Suppressor macrophage (primary cell): ENCODE measurements around the gene INPP5B.

Experiments
- DNase-seq, 4 experiments: peaks; one replicate each; pipeline ENCODE4 v3.0.0-alpha.2; 2020 to 2022

The INPP5B gene

DNA sequence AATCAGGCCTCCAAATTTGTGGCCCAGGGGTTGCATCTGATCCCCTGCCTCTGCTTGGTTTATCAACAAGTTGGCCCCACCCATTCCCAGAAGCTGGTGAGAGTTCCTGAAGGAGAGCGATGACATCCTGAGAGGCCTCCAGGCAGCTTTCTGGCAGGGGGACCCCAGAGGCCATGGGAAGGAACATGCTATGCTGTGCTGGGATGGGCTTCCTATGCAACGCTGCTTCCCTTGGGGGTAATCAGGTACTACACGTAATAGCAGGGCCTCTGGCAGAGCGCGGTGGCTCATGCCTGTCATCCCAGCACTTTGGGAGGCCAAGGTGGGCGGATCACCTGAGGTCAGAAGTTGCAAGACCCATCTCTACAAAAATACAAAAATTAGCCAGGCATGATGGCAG, 79.1 kb downstream of the INPP5B start:
- DNase-seq, result no peak

DNA sequence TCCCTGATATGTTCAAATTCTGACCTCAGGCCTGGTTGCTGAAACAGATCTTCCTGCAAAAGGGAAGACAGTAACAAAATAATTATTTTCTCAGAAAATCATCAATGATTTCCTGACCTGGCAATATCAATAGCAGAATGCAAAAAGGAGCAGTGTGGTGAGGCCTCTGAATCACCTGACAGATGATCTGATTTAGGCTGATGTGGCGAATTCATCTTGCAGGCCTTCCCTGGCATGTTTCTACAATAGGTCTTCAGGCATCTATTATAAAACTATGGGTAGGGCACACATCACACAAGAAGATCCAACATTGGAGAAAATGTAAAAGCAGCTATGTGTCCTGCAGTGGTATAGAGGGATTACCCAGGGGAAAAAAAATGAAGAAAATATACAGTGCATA, 80.4 kb downstream of the INPP5B start:
- DNase-seq, result no peak

DNA sequence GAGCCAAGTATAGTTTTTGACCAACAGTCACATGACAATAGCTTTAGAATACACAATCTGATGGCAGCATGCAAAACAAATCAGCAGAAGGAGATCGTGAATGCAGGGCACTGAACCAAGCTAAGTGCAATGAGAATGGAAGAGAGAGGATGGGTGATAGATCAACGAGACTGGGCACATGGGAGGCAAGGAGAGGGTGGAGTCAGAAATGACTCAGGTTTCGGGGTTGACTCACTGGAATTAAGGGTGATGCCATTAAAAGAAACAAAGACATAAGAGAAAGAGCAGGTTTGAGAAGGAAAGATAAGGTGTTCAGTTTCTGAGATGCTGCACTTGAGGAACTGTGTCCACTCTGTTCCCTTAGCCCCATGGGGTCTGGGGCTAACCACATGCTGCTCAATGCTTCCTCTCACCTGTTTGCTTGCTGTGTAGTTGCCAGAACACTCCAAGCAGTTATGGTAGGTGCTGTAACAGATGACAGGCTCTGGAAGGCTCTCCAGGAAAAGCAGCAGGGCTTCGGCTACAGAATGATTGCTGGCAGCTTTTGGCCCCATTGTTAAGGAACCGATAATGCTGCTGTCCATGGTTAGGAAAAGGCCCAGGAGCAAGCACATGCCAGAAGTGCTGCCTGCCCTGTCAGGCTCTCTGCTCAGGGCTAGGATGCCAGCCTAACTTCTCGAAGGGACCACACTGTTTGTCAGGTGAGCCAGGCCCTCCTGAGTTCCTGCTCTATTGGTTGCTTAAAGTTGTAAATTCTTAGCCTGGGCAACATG, 81.3 kb downstream of the INPP5B start:
- no peak for DNase-seq

DNA sequence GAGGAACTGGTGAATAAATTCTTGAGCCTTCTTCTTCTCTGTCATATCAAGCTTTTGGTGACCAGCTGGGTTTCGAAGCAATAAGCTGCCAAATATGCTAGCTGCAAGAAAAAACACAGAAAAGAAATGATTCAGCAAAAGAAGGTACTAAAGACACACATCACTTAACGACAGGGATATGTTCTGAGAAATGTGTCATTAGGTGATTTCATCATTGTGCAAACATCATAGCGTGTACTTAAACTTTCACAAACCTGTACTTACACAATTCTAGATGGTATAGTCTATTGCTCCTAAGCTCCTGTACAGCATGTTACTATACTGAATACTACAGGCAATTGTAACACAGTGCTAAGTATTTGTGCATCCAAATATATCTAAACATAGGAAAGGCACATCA, 84.5 kb downstream of the INPP5B start:
- DNase-seq, result no peak

DNA sequence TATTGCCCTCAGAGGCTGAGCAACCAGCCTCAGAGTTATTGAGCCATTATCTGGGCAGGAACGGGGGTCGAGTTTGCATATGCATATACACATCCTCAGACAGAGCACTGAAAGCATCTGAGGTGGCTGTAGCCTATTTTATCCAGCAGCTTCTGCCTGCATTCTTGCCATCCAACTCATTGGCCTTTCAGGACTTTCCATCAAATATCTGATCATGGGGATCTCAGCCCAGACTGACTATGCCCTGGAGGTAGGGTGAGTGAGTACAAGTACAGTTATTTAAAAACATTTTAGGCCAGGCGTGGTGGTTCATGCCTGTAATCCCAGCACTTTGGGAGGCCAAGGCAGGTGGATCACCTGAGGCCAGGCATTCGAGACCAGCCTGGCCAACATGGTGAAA, 85.7 kb downstream of the INPP5B start:
- DNase-seq, result no peak

DNA sequence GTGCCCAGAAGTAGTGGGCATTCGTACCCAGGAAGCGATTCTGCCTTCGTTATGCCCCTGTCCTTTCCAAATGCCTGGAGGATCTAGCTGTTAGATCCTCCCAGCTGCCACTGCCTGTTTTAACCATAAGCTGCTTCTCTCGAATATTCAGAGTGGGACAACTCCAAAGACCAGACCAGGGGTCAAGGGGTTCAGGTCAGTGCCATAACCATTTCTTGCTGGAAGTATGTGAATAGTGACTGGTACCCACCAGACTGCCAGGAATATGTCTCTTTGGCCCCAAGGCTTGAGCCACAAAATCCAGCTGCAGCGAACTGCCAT, 86.5 kb downstream of the INPP5B start:
- no peak for DNase-seq

DNA sequence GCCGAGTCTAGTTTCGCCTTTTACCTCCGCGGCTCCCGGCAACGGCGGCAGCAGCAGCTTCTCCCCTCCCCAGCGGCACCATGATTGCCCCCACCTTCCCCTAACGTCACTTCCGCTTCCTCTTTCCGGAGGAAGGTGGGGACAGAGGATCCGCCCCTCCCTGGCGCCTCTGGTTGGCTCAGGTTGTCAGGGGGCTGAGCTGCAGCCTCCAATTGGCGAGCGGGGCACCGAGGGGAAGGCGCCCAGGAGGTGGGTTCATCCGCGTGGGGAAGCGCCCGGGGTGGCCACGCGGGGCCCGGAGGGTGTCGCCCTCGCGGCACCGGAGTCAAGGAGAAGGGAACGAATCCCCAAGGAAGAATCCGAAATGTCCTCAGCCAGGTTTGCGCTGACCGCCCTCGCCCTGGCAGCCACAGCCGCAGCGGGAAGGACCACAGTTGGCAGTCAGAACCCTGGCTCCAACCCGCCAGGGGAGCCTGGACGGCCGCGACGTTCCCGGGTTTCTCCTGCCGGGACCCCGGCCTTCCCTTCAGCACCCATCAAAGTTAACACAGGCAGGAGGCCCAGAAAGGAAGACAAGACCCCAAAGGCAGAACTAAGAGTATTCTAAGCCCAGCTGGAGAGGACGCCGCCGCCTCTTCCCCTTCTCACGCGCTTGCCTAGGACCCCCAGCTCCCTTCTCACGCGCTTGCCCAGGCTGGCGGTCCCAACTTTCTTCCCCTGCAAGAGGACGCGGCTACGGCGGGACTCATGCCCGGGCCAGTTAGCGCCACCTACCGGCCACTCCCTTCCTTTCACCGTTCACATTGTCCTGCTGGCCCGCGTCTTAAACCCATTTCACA, 87.1 kb downstream of the INPP5B start, which contains the start of gene MTF1:
MTF1 (minus strand) TSS at position 86 of the 839 bp plus-strand sequence. CDS start 1,934 bp downstream, outside the sequence.
- DNase-seq, result peak; percentile 98 to 99 (median 99)

DNA sequence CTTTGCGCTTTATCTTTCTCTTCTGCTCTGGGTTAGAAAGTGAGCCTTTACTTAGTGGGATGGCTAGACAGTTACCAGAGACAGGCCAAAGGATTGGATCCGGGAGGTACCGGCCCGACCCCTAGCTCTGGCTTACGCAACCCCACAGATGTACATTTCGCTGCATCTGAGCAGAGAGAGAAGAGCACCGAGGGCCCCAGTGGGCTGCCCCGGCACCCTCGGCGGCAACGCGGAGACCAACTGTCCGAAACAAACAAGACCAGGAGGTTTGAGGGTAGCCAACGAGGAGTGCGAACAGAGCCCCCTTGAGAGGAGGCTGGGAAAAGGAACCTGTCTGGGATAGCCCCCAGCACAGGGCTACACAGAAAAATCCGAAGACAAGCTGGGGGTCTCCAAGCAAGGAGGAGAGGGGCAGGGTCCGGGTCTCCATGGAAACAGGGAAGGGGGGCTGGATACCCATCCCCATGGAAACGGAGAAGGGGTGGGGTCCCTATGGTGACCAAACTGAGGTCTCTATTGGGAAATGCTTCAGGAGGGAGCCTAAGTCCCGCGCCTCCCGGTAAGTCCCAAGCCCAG, 87.8 kb downstream of the INPP5B start:
- peak; percentile 20 to 37 (median 23) for DNase-seq

DNA sequence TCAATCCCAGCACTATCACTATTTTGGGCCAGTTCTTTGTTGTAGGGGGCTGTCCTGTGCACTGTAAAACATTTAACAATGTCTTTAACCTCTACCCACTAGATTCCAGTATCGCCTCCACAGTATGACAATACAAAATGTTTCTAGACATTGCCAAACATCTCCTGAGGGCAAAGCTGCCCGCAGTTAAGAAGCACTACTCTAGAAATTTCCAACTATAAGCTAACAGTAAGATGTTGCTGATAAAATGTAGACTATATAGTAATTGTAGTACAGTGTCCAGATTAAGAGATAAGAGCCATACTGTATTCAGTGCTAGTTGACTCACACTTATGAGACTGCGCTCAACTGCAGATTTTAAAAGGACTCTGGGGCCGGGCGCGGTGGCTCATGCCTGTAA, 92.4 kb downstream of the INPP5B start:
- DNase-seq, result no peak

DNA sequence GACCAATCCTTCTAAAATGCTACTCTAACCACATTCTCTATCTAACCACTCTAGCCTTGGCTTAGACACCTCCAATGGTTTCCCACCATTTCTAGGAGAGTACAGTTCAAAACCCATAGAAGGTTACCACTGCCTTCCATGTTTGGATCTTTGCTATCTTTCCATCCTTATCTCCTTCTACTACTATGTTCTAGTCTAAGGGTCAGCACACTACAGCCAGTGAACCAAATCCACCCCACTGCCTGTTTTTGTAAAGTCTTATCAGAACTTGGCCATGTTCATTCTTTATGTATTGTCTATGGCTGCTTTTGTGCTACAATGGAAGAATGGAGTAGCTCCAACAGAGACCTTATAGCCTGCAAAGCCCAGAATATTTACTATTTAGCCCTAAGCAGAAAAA, 93.7 kb downstream of the INPP5B start:
- no peak for DNase-seq

DNA sequence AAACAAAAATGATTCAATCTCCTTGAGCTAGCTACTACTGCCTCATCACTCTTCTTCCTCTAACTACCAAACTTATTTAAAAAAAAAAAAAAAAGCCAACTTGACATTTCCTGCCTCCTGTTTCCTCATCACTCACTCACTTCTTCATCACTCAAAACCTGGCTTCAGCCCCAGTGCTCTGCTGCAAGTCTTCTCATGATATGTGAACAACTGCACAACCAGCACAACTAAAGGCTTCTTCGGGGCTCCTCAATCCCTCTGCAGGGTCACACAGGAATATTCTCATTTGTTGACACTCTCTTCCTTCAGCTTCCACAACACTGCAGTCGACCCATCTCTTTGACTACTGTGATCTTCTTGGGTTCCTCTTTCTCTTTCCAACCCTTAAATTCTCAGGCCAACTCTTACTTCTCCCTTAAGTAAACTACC, 95.1 kb downstream of the INPP5B start:
- DNase-seq, result peak; percentile 58 to 72 (median 66)

DNA sequence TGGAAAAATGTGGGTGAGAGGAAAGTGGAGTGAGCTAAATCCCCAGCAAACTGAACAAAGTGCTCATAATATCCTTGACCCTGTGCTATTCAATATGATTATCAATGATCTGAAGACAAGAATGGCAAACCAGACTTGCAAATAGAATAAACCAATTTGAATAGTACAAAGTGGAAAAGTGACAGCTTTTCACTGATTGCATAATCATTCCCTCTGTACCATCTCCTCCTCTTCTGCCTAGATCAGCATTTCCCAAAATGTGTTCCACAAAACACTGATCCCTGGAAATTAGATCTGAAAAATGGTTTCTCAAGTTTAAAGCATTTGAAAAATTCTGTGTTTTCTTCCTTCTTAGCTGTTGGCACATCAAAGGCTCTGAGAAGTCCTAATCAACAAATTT, 95.6 kb downstream of the INPP5B start:
- DNase-seq, result peak in 1 of 4 experiments; percentile 23

DNA sequence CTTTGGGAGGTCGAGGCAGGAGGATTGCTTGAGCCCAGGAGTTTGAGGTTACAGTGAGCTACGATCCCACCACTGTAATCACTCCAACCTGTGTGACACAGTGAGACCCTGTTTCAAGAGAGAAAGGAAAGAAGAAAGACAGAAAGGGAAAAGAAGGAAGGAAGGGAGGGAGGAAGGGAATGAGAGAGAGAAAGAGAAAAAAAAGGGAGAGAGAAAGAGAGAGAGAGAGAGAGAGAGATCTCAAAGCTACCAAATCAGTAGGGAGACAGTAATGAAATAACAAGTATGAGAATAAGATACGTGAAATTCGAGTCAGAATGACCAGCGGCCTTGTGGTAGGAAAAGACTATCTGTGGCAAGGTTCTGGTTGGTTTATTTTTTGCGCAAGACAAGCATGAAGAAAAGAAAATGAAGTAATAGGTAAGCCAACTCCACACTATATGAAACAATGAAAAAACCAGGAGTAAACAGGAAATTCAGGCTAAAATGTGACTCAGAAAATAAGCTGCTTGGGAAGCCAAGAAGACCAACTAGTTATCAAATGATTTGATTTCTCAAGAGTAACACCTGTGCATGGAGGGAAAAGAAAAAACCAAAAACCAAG, 96.4 kb downstream of the INPP5B start:
- peak; percentile 15 to 58 (median 47) for DNase-seq

DNA sequence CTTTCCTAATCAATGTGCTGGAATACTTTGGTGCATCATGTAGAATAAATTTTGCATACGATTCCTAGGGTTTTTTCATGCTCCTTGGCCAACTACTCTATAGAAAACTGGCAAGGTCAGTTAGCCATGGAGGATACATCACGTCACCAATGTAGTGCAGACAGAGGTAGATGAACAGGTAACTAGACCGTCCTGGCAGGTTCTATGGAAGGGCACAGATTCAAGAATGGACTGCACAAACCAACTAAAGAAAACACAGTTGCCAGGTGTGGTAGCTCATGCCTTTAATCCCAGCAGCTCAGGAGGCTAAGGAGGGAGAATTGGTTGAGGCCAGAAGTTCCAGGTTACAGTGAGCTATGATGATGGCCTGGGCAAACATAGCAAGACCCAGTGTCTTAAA, 97.4 kb downstream of the INPP5B start:
- DNase-seq, result no peak

DNA sequence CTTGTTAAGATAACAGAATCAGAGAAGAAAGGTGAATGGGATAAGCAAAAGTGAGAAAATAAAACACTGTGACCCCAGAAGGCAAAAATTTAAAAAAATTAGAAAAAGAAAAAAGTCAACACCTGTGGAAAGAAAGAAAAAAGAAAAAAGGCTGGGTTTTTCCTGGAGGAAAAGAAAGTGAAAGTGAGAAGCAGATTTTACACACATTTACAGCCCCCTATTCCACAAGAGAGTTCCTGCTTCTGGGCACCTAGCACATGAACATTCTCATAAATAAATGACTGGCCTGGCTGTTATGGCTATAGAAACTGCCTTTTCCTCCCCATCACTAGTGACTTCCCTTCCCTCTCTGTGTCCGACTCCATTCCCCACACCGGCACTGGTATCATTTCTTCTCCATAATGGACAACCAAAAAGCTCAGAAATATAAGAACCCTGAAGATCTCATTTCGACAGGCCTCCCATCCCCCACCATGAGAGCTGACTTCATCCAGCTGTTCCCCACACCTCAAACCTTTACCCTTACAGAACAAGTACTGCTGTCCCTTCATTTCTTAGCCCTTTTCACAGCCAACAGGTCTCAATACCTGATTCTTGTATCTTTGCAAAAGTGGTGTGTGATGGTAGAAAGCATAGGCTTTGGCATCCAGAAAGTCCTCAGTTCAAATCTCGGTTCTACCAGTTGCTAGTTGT, 100.1 kb downstream of the INPP5B start:
- peak in 2 of 4 experiments; percentile 11 to 30 for DNase-seq

DNA sequence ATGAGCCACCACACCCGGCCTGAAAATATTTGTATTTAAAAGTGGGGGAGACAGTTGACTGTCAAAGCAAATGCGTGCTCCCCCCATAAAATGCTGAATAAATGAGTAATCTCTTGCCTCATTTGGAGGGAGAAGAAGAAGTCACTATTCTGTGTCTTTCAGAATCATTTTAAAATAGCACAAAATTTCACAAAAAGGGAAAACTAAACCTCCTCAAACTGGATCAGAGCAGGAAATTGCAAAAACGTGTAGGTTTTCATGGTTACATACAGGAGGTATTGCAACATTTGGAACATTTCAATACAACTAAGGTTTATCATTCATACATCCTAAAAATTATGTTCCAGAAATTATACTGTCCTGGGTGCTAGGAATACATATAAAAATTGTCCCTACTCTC, 101.1 kb downstream of the INPP5B start:
- DNase-seq, result peak; percentile 42 to 85 (median 65)

DNA sequence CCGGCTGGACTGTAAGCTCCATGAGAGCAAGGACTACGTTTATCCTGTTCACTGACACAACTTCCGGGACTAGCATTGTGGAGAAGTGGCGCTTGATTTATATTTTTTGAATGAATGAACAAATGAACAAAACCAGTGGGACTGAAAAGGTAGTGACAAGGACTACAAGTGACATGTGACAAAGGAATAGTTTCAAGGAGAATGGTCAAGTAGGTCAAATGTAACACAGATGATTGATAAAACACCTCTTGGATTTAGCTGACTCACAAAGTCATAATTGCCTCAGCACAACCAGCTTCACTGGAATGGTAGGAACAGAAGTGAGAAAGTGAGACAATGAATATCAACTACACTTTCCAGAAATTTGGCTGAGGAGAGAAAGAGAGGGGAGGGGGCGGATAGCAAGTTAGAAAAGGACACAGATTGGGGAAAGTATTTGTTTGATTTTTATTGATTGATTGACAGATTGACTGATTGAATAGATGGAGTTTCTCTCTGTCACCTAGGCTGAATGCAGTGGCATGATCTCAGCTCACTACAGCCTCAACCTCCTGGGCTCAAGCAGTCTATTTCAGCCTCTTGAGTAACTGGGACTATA, 101.7 kb downstream of the INPP5B start:
- DNase-seq, result no peak

DNA sequence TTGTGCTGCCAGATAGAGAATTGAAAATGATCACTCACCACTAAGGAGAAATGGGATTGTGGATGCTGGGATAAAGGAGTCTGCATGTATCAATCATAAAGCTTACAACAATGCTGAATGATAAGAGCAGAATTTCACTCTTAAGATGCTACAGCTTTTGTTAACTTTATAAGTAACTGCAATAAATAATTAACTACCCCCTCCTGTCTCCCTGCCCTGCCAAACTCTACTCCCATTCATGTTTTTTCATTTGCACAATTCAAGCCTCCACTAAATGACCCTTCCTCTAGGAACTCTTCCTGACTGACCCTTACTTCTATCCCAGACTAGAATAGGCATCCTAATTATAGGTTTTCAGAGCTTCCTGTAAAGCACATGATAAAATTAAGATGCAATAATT, 102.3 kb downstream of the INPP5B start:
- no peak for DNase-seq

DNA sequence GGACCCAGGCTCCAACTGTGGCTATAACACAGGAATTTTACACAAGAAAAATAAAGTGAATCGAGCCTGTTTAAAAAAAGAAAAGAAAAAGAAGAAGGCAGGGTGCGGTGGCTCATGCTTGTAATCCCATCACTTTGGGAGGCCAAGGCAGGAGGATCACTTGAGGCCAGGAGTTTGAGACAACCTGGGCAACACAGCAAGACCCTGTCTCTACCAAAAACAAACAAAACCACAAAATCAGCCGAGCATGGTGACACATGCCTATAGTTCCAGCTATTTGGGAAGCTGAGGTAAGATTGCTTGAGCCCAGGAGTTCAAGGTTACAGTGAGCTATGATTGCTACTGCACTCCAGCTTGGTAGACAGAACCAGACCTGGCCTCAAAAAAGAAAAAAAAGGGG, 105.2 kb downstream of the INPP5B start:
- no peak for DNase-seq

DNA sequence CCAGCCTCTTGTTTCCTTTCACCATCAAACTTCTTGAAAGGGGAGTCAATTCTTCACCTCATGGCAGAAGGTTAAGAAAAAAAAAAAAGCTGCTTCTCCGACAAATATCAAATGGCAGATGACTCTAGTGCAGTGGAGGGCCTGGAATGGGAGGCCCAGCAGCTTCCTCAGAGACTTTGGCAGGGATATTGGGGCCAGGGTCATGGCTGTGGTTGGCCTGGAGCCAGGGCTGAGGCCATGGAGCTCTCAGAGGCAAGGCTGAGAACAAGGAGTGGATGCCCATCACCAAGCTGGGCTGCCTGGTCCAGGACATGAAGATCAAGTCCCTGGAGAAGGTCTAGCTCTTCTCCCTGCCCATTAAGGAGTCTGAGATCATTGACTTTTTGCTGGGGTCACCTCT, 106.1 kb downstream of the INPP5B start:
- DNase-seq, result no peak

DNA sequence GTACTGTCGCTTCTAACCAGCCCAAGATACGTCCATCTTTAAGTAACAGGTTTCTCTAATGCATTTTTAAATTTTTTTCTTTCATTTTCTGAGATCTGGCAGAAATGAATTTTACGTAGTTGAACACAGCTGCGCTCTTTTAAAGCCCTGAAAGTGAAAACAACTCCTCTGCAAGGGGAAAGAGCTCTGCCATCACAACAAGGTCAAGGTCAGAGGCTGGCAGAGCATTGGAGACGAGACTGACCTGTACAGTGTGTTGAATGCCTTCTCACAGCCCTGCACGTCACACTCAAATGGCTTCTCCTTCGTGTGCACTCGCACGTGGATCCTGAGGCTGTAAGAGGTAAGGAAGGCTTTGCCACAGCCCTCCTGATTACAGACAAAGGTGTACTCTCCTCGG, 107.2 kb downstream of the INPP5B start:
- no peak for DNase-seq

DNA sequence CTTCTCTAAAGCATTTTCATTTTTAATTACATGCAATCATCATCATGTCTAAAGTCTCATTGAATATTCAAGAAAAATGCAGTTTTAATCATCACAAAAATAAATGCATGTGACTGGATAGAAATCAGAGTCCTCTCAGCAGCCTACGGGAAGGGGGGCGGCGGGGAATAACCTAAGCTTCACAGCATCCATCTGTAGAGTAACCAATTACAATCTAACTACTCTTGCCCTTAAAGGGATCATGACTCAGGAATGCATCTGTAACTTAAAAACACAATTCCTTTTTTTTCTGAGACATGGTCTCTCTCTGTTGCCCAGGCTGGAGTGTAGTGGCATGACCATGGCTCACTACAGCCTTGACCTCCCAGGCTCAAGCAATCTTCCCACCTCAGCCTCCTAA, 110.1 kb downstream of the INPP5B start:
- DNase-seq, result no peak
